ENCODE data around the gene ATP6V1G1. TPM values are rescaled to one million over a fixed set of nuclear protein-coding genes. Genes with fewer than 3 reads are reported as not detected.

The ATP6V1G1 gene
- polyA plus RNA-seq, 4 donors, result 177 to 318 (median 245) TPM

DNA sequence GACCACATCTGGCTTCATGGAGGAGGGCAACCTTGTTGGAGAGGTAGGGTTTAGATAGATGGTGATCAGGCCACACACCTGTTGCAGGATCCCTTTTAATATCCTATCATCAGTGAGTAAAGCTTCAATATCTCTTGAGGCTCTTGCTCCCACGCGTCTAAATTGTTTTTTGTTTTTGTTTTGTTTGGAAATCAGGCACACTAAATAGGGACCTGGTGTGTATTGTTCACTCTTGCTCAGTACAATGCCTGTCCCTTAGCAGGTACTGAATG lies 20.9 kb downstream of the ATP6V1G1 start:
- DNase-seq (ENCODE audit: low read depth in 4 of 4, low spot score in 3 of 4), result no peak

DNA sequence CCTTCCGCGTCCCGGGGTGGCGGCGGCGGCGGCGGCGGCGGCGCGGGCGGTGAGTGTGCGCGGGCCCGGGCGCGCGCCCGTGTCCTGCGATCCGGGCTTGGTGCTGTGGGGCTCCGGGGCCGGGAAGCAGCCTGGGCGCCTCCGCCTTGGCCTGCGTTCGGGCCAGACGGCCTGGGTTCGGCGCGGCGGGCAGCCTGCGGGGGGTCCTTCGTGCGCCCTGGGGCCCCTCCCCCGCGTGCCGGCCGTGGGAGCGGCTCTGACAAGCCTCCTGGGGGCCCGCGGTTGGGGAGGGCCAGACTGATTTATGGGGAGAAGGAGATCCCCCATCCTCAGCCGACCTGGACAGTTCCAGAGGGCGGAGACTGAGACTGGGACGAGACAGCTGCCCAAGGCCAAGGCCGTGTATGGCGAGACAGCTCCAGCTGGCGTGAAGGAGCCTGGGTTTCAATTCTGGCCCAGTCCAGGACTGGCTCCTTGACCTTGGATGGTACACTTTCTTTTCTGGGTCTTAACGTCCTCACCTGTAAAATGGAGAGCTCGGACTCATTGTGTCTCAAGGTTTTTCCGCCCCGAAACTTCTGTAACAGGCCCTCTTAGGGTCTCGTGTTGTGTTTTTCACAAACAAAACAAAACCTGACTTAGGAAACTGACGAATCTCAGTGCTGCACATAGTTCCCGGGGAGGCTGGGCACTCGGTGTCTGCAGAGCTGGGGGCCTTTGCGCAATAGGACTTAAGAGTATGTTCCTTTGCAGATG lies 24.1 kb downstream of the ATP6V1G1 start:
- no peak for DNase-seq (ENCODE audit: low read depth in 4 of 4, low spot score in 3 of 4)

DNA sequence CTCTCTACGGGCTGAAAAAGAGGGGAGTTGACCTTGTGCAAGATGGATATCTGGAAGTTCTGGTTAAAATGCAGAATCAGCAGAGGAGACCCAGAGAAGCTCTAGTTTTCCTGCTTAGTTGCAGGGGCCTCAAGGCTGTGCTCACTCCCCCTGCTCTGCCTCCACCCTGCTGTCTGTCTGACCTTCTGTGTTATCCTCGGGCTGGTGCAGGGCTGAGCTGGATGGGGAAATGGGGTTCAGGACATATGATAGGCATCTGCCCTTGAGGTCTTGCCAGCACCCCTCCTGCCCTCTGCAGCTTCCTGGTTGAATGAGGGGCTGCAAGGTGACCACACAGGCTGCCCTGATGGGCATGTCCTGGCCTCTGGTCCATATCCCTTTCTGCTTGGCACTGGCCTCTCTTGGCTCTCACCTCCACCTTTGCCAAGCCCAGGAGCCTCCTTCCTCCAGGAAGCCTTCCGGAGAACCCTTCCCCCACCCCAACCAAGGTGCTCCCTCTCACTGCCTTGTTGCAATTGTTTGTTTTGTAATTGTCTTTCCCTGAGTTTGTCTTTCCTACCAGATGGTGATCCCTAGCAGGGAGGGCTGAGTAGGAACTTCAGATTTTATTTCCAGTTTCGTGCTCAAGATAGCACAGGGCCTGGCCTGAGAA lies 24.8 kb downstream of the ATP6V1G1 start:
- DNase-seq (ENCODE audit: low read depth in 4 of 4, low spot score in 3 of 4), result no peak

DNA sequence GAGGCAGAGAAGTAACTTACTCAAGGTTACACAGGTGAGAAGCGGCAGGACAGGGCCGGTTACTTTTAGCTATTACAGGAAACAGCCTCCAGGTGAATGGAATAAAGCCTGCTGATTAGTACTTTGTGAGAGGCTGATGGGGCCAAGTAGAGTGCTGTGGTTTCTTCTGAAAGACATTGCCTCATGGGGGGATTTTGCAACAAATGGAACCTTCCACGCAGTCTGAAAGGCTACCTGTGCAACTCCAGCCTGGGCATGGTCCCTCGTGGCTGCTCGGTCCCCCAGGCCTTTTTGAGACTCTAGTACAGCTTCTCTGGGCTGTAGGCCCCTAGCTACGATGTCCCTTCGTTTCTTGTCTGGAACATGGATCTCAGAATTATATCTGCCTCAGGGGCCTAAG lies 25.5 kb downstream of the ATP6V1G1 start:
- no peak for DNase-seq (ENCODE audit: low read depth in 4 of 4, low spot score in 3 of 4)

DNA sequence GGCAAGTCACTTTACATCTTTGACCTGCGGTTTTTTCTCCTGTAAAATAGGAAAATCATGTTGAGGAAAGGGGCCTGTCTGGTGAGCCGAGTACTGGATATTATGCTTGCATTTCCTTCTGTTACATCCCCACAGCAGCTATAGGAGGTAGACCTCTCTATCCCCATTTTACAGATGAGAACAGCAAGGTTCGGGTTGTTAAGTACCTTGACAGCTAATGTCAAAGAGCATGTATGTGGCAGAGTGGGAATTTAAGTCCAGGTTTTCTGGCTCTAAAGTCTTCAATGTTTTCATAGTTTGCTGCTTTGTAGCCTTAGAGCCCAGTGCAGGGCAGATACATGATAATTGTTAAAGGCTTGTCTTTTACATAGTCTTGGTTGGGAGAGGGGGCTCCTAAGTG lies 26.4 kb downstream of the ATP6V1G1 start:
- DNase-seq (ENCODE audit: low read depth in 4 of 4, low spot score in 3 of 4), result no peak

DNA sequence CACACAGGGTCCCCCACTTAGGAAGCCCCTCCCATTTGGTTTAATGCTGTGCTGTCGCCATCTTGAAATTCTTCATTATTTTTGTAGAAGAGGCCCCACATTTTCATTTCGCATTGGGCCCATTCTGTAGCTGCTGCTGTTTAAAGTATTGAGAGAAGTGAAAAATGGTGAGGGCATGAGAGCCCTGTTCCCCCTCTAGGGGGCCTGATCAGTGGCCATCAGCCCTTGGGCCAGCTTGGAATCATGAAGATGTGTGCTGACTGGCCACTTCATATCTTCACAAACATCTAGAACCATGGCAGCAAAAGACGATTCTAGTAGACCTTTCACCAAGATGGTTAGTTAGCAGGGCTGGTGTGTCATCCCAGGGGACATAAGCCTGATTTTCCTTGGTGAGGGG lies 26.8 kb downstream of the ATP6V1G1 start:
- DNase-seq (ENCODE audit: low read depth in 4 of 4, low spot score in 3 of 4), result no peak

DNA sequence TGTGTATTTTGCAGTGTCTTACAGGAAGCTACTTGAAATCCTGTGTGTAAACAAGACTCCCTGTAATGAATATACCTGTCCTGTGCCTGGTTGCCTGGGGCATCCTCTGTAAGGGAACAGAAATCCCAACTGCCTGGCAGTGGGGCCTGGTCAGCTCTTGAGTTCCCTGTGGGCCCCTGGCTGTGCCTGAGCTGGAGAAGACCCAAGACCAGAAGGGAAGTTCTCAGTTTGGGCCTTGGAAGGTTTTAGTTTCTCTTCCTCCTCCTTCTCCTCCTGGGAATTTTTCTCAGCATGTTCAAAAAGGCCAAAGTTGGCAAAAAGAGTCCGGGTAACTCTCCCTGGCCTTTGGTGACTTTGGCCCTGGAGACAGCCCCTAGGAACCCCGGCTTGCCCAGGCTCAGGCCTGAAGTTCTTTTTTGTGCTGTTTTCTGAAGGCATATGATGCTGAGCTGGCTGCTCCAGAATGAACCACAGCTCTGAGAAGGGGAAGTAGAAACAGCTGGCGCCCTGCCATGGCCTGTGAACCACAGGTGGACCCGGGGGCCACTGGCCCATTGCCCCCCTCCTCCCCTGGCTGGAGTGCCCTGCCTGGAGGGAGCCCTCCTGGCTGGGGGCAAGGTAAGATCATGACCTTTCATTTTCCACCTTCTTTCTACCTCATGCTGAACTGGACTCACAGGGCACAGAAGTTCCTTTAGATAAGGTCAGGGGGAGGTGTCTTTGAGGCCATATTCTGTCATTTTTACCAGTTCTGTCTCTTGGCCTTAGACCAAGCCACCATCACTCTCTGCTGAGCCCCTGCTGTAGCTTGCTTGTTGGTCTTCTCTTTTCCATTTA lies 29.3 kb downstream of the ATP6V1G1 start:
- no peak for DNase-seq (ENCODE audit: low read depth in 4 of 4, low spot score in 3 of 4)

DNA sequence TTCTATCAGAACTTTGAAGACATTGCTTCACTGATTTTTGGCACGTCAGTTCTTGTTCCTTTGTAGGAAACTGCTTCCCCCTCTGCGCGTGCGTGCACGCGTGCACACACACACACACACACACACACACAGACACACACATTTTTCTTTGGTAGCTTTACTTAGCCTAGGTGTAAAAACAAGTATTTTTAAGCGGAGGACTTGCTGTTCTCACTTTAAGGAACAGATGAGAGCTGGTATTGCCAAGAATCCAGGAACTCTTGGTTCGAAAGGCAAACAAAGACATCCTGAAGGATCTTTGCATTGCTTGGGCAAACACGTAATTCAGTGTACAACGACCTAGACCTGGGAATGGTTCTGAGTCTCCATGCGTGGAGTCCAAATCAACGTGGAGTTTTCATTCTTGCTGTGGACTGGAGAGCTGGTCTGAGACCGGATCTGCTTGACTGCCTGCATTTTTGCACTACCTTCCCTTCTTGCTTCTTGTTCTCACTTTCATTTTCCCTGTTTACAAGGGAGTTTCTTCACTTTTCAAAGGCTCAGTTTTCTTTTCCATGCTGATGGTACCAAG lies 31.7 kb downstream of the ATP6V1G1 start:
- no peak for DNase-seq (ENCODE audit: low read depth in 4 of 4, low spot score in 3 of 4)

DNA sequence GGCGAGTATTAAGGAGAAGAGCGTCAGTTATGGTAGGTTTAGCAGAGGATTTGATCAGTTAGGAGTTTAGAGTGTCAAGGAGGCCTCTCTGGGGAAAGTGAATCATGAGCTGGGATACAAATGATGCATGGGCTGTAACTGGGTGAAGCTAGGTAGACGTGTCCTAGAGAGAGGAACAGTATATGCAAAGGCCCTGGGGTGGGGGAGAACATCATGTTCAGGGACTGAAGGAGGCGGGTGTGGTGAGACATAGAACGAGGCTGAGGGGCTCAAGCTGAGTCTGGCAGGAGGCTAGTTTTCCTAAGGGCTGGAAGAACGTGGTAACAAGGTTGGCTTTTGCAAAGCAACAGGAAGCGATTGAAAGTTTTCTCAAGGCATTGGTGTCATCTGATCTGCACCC lies 34.0 kb downstream of the ATP6V1G1 start:
- no peak for DNase-seq (ENCODE audit: low read depth in 4 of 4, low spot score in 3 of 4)

DNA sequence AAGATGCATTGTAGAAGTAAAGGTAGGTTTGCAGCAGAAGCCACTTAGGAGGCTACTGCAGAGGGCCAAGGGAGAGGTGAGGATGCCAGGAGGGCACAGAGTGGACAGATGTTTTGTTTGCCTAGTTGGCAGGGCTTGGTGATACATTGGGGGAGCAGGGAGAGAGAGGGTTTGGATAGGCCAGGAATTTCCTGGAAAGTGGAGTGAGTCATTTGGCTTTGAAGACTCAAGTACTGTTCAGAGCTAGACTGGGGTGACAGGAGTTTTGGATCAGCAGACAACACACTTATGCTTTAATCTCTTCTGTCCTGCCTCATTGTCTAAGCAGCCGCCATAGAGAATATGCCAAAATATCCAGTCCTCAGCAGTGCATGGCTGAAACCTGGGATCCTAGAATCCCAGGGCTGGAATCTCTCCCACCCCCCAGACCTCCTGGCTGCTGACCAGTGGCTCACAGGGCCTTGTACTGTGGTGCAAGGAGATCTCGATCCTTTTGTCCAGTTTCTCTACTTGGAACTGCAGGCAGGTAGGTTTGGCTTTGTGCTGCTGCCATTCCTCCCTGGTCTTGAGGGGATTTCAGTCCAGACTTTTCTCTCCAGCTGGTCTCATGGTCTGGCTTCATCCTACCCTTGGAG lies 34.5 kb downstream of the ATP6V1G1 start:
- no peak for DNase-seq (ENCODE audit: low read depth in 4 of 4, low spot score in 3 of 4)

DNA sequence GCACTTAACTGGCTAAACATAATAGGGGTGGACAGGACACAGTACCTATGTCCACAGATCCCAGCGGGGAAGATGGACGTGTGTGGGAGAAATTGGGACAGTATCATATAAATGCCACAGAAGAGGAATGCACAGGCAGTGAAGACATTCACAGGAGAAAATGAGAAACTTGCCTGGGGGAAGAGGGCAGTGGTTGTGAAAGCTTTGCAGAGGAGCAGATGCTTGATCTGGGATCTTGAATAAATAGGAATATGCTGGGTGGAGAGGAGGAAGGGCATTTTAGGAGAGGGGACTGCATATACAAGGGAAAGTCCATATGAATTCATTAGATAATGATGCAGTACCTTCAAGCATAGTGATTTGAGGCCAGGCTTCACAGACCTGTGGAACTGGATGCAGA lies 37.1 kb downstream of the ATP6V1G1 start:
- DNase-seq (ENCODE audit: low read depth in 4 of 4, low spot score in 3 of 4), result no peak

DNA sequence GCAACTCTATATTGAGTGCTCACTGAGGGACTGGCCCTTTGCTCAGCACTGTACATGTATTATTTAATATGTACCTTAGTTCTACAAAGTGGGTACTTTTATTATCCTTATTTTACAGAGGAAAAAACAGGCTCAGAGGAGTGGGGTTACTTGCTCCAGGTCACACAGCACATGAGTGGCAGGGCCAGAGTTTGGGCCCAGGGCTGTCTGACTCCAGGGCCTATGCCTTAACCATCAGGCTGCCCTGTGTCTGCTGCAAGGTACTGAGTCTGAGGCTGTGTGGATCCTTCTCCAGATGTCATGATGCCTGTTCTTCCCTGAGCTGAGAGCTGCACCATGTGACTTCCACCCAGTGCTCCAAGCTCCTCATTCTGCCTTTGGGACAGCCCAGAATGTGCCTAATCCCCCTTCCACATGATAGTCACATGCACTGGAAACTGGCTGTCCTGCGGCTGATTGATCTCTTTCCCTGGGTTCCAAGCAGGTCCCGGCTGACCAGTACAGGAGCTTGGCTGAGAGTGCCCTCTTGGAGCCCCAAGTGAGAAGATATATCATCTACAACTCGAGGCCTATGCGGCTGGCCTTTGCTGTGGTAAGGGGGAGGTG lies 38.9 kb downstream of the ATP6V1G1 start:
- DNase-seq (ENCODE audit: low read depth in 4 of 4, low spot score in 3 of 4), result no peak

DNA sequence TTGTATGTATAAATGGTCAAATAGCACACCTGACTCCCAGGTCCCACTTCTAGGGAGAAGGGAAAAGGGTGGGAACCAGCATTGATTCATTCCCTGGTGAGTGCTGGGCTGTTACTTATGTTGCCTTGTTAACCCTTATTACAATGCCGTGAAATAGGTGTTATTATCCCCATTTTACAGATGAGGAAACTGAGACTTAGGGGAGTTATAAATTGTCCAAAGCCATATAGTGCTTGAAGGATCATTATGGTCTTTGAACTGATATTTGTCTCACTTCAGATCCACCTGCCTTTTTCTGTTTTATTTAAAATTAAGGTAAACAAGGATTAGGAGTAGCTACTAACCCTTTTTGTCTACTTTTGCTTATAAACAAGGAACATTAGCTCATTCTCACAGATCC lies 40.0 kb downstream of the ATP6V1G1 start:
- no peak for DNase-seq (ENCODE audit: low read depth in 4 of 4, low spot score in 3 of 4)

DNA sequence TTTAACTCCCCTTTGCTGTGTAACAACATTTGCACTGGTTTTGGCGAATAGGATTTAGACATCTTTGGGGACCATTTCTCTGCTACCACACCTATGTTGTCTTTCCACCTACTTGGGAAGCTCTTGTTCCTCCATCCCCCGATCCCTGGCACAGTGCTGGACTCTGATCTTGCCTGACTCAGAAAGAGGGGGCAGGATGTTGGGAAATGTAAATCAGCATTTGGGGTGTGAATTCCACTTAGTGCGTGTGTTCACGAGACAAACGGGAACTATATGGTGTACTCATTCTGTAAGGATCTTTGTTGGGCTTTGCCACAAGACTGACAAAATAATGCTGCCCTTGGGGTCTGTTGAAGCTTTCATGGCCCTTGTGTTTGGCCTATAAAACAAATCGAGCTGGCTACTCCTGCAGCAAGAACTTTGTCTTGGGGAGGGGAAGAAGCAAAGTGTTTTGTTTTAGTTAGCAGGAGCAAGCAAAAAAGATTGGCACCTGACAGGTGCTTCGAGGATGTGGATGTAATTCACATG lies 42.1 kb downstream of the ATP6V1G1 start:
- no peak for DNase-seq (ENCODE audit: low read depth in 4 of 4, low spot score in 3 of 4)

DNA sequence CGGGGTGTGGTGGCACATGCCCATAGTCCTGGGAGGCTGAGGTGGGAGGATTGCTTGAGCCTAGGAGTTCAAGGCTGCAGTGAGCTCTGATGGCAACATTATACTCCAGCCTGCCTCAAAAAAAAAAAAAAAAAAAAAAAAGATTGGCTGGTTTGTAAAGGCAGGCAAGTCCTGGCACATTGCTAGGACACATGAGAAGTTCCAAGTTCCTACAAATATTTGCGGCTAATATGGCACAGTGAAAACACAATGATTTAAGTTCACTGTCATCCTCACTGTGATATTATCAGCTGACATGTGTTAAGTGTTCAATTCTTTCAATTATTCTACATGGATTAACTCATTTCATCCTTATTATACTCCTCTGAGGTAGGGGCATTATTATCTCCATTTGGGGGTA lies 43.6 kb downstream of the ATP6V1G1 start:
- no peak for DNase-seq (ENCODE audit: low read depth in 4 of 4, low spot score in 3 of 4)

DNA sequence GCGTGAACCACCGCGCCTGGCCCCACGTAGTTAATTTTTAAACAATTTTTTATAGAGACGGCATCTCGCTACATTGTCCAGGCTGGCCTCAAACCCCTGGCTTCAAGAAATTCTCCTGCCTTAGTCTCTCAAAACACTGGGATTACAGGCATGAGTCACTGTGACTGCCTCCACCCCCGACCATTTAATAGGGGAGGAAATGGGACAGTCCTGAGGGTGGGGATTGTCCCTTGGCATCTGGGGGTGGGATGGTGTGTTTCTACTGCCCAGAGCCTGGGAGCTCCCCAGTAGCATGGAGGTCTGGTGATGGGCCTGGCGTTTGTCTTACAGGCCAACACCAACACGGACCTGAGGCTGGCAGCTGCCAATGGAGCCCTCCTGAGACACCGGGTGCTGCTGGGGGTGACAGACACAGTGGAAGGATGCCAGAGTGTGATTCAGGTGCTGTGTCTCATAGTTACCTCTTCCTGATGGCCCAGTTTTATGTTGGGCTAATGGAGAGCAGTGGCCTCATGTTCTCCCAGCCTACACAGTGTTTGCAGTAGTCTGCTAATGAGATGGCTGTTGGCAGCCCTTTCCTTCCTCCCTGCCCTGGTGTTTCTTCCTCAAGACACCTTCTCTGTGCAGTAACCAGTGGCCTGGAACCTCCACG lies 46.0 kb downstream of the ATP6V1G1 start:
- no peak for DNase-seq (ENCODE audit: low read depth in 4 of 4, low spot score in 3 of 4)

DNA sequence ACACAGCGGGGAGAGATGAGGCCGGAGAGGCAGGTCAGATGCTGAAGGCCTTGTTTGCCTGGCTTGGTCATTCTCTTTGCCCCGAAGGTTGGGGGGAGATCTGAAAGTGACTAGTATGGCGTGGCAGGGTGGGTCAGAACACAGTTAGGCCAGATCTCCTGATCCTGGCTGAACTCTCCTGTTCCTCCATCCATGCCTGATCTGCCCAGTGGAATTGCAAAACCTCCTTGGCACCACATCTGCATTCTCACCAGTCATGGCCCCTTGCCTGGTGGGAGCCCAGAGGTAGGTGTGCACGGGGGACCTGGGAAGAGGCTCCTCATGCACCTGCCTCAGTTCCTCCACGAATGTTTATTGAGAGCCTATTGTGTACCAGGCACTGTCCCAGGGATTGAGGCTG lies 46.8 kb downstream of the ATP6V1G1 start:
- DNase-seq (ENCODE audit: low read depth in 4 of 4, low spot score in 3 of 4), result no peak

DNA sequence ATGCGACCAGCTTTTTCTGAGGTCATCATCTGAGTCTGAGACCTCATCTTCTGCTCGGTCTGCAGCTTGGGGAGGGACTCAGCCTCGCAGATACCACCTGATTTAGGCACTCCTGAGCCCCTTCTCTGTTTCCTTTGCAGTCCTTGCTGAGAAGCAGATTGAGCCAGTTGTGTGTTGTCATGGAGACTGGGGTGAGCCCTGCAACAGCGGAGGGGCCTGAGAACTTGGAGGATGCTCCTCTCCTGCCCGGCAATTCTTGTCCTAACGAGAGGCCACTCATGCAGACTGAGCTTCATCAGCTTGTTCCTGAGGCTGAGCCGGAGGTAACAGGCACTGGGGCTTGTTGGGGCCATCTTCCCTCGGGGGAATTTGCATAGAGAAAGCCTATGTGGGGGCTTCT lies 50.8 kb downstream of the ATP6V1G1 start:
- DNase-seq (ENCODE audit: low read depth in 4 of 4, low spot score in 3 of 4), result no peak

DNA sequence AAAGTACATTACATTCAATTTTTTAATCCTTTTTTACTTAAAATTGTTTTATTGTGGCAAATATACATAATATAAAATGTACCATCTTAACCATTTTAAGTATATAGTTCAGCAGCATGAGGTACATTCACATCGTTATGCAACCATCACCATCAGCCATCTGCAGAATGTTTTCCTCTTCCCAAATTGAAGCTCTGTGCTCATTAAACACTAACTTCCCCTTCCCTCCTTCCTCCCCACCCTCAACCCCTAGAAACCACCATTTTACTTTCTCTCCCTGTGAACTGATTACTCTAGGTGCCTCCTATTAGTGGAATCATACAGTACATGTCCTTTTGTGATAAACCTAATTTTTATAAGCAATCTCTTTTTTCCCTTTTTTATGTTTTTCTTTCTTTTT lies 54.4 kb downstream of the ATP6V1G1 start:
- DNase-seq (ENCODE audit: low read depth in 4 of 4, low spot score in 3 of 4), result no peak

DNA sequence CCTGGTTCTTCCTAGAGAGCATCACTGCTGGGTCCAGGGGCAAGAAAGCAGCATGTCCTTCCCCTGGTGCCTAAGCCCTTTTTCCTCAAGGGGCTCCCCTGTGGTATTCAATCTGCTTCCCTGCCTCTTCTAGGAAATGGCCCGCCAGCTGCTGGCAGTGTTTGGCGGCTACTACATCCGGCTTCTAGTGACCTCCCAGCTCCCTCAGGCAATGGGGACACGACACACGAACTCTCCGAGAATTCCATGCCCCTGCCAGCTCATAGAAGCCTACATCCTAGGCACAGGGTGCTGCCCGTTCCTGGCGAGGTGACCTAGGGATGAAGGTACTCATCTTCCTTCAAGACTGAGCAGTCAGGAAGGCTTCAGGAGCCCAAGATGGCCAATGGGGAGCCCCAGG lies 55.4 kb downstream of the ATP6V1G1 start:
- no peak for DNase-seq (ENCODE audit: low read depth in 4 of 4, low spot score in 3 of 4)

Measured in left renal pelvis (tissue), 4 donors.